Transverse colon (tissue), 4 donors: Measurements from ENCODE around the gene FAM9C.

Experiments
- CTCF ChIP-seq, 5 experiments: fragments of 200-600 bp in 3 of 5; fragments of 450-650 bp in 2 of 5; sonication (generic) in 3 of 5; IDR thresholded peaks; 1 replicate in 2 of 5; 2 replicates in 3 of 5; pipeline ENCODE4 v1.5.1; 2016 to 2017; ENCODE audit warnings: antibody characterized with exemption in 5 of 5, inconsistent platforms in 3 of 5, mild to moderate bottlenecking in 2 of 5, moderate library complexity in 1 of 5
- POLR2AphosphoS5 ChIP-seq, 3 donors: sonication (generic); formaldehyde crosslinking; IDR thresholded peaks; one replicate each; pipeline ENCODE4 v1.6.1; 2016; ENCODE audit warnings: antibody characterized with exemption in 3 of 3

GRCh38 chrX:12992544-12993118 lies 51.8 kb downstream of the FAM9C start:
- no peak for TF ChIP-seq CTCF (IDR thresholded peaks at IDR 0.05)
- TF ChIP-seq POLR2AphosphoS5 (IDR thresholded peaks at IDR 0.05) = no peak
